HG02798 (cell line): Measurements from ENCODE around the gene CHAT.

ENCODE experiments used
- ATAC-seq: cut with Tn5 transposase; IDR thresholded peaks from one replicate; pipeline ENCODE4 v1.9.1; 2021; ENCODE audit warnings: mild to moderate bottlenecking; ENCODE audit not compliant: unreplicated experiment, poor library complexity

CHAT gene

GRCh38 chr10:49627038-49627437, 13.2 kb downstream of the CHAT start:
- no peak for ATAC-seq

GRCh38 chr10:49627644-49628247, 13.9 kb downstream of the CHAT start:
- ATAC-seq = no peak

GRCh38 chr10:49628599-49628998, 14.8 kb downstream of the CHAT start:
- ATAC-seq = no peak

GRCh38 chr10:49629431-49629881, 15.6 kb downstream of the CHAT start:
- no peak for ATAC-seq

GRCh38 chr10:49631975-49632374, 18.1 kb downstream of the CHAT start:
- no peak for ATAC-seq

- ATAC-seq = no peak
Observed at GRCh38 chr10:49632406-49633317, 18.8 kb downstream of the CHAT start.

GRCh38 chr10:49633327-49634068, 19.7 kb downstream of the CHAT start:
- ATAC-seq = no peak

GRCh38 chr10:49634069-49634660, 20.3 kb downstream of the CHAT start:
- ATAC-seq = no peak

GRCh38 chr10:49642311-49642710, 28.5 kb downstream of the CHAT start:
- no peak for ATAC-seq

GRCh38 chr10:49643241-49644034, 29.6 kb downstream of the CHAT start:
- no peak for ATAC-seq

GRCh38 chr10:49644035-49644646, 30.3 kb downstream of the CHAT start:
- ATAC-seq = no peak

GRCh38 chr10:49645417-49645816, 31.6 kb downstream of the CHAT start:
- no peak for ATAC-seq

GRCh38 chr10:49645871-49646870, 32.3 kb downstream of the CHAT start:
- ATAC-seq = no peak

- ATAC-seq = no peak
Observed at GRCh38 chr10:49647554-49647953, 33.7 kb downstream of the CHAT start.

GRCh38 chr10:49647985-49648795, 34.4 kb downstream of the CHAT start:
- ATAC-seq = no peak

- ATAC-seq = no peak
Observed at GRCh38 chr10:49649294-49649693, 35.5 kb downstream of the CHAT start.

GRCh38 chr10:49649936-49650723, 36.3 kb downstream of the CHAT start:
- no peak for ATAC-seq
